Amygdala (tissue), 56 donors: ENCODE measurements around the gene LPIN3.

Experiments
- DNase-seq, 56 donors: peaks; one replicate each; lab custom pipeline; 2025; lab: John Stamatoyannopoulos, UW

Gene LPIN3

DNA sequence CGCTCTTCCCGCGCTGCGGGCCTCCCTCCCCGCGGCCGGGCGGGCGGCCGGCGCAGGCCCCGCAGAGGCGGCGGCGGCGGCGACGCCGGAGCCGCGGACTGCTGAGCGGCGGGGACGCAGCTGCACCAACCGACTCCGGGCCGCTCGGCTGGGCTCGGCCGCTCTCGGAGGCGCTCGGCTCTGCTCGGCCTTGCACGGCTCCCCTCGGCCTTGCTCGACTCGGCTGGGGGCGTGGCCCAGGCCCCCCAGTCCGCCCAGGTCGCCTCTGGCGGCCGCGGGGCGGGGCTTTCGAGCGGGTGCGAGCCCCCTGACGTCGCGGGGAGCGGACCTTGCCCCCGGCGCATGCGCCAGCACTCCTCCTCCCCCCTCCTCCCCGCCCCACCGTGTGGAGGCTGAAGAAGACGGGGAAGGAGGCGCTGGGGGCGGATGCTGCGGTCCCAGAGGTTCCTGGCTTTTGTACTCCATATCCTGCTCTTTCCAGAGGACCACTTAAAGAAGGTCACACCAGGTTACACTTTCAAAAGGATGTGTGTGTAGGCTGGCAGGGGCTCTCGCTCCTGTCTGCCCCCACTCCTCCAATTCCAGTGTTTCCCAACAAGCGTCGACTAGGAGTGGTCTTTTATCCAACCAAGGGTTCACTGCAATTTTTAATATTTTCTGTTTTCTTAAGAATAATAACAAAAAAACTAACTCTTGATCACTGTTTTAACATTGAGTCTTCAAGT is 22.9 kb upstream of the LPIN3 start, which contains the start of gene ZHX3:
TSS of gene ZHX3 (minus strand) at position 186 of the 725 bp plus-strand sequence. CDS start 112,815 bp downstream, outside the sequence.
- peak; percentile 33 to 97 (median 90) for DNase-seq

DNA sequence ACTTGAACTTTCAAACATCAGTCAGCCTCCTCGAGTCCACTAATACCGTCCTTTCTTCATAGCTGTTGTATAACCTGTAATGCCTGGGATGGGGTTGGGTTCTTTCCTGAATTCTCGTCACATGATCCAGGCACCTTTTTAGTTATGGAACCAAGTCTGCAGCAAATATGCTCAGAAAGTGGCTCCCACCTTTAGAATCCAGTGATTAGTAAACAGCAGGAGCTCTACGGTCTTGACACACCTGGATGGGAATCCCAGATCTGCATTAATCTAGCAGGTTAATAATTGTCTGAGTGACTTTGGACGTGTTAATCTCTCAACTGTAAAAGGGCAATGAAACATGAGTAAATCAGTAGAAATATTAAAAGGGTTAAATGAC is 22.4 kb upstream of the LPIN3 start:
- DNase-seq: no peak

DNA sequence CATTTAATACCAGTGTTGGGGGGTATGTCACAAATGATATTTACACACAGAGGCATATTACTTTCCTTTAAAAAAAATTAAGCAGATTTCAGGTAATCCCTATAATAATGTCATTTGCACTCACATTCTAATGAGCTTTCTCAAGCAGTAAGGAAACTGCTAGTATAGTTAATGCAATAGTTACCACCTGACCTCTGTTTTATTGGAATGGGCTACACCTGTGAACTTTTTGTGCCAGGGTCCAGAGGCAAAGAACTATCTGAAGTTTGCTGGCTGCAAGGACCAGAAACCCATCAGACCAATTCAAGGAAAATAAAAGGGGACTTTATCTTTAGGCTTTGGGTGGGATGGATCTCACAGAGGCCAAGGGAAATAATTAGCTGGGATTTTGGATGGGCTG is 20.2 kb upstream of the LPIN3 start:
- no peak for DNase-seq

GRCh38 chr20:41320976-41321375 is 19.6 kb upstream of the LPIN3 start:
- DNase-seq: no peak

- no peak for DNase-seq
Observed at GRCh38 chr20:41327178-41327577, 13.4 kb upstream of the LPIN3 start.

- peak in 8 of 56 donors; percentile 4 to 29 (median 10) for DNase-seq
Observed at GRCh38 chr20:41329435-41330342, 10.9 kb upstream of the LPIN3 start.

- DNase-seq: no peak
Observed at GRCh38 chr20:41330343-41330720, 10.3 kb upstream of the LPIN3 start.

GRCh38 chr20:41330941-41331340 is 9.7 kb upstream of the LPIN3 start:
- no peak for DNase-seq

DNA sequence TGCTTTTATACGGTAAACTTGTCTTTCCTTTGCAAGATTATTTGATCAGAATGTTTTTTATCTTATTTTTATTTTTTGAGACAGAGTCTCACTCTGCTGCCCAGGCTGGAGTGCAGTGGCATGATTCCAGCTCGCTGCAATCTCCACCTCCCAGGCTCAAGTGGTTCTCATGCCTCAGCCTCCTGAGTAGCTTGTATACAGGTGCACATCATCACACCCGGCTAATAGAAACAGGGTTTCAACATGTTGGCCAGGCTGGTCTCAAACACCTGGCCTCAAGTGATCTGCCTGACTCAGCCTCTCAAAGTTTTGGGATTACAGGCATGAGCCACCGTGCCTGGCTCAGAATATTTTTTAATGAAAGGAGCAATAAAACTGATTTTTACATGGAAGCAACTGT is 8.9 kb upstream of the LPIN3 start:
- no peak for DNase-seq

- no peak for DNase-seq
Observed at GRCh38 chr20:41334036-41334435, 6.6 kb upstream of the LPIN3 start.

GRCh38 chr20:41334443-41335421 is 5.9 kb upstream of the LPIN3 start:
- no peak for DNase-seq

DNA sequence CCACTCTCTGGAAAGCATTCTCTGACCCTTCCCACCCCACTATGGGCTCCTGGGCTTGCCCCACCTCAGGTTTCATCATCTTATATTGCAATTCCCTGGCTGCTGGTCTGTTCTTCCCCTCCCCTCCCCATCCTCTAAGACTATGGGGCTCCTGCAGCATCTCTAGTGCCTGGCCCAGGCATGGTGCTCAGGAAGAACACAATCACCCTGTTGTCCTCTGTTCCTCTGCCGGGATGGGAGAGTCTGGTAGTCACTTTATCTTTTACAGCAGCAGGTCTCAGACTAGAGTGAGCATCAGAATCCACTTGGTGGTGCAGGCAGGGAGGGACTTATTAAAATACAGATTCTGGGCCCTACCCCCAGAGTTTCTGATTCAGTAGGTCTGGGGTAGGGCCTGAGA is 5.0 kb upstream of the LPIN3 start:
- no peak for DNase-seq

DNA sequence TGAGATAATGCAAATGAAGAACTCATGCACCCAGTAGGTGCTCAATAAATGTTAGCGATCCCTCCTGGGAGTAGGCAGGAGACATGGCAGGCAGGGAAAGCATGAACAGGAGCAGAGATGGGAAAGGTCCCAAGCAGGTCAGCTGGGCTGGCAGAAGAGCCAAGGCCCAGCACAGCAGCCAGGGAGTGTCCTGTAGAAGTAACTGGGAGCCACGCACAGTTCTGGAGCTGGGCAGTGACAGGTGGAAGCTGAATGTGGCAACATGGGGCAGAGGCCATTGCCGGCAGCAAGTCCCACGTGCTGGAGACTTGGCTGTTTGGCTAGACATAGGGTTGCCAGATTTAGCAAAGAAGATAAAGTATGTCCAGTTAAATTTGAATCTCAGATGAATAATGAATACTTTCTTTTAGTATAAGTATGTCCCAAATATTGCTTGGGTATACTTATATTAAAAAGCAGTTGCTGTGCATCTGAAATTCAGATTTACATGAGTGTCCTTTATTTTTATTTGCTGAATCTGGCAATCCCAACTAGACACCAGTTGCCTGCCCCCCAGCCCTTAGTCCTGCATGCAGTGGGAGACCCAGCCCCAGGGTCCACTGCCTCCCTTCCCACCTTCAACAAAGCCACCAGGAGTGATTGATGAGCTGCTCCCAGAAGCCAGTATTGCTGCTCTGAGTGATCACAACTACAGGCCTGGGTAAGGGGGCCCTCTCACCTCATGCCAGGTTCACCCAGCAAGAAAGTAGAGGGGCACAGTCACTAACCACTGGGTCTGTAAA is 3.7 kb upstream of the LPIN3 start:
- DNase-seq: no peak

DNA sequence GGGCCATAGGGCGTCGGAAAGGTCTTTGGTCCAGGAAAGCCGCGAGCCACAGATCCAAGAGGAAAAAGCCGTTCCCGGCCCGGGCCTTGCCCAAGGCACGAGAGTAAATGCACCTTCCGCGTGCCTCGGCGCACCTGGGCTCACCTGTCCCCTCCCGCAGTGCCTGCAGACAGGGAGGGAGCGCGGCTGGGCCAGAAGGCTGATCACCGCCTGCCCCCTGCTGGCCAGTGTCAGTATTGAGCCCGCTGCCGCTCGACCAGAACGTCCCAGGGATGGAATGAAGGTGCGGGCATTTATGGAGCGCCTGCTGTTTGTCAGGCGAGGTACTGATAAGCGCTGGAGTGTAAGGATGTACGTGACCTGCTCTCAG is 679 bp upstream of the LPIN3 start:
- peak in 49 of 56 donors; percentile 15 to 80 (median 50) for DNase-seq

DNA sequence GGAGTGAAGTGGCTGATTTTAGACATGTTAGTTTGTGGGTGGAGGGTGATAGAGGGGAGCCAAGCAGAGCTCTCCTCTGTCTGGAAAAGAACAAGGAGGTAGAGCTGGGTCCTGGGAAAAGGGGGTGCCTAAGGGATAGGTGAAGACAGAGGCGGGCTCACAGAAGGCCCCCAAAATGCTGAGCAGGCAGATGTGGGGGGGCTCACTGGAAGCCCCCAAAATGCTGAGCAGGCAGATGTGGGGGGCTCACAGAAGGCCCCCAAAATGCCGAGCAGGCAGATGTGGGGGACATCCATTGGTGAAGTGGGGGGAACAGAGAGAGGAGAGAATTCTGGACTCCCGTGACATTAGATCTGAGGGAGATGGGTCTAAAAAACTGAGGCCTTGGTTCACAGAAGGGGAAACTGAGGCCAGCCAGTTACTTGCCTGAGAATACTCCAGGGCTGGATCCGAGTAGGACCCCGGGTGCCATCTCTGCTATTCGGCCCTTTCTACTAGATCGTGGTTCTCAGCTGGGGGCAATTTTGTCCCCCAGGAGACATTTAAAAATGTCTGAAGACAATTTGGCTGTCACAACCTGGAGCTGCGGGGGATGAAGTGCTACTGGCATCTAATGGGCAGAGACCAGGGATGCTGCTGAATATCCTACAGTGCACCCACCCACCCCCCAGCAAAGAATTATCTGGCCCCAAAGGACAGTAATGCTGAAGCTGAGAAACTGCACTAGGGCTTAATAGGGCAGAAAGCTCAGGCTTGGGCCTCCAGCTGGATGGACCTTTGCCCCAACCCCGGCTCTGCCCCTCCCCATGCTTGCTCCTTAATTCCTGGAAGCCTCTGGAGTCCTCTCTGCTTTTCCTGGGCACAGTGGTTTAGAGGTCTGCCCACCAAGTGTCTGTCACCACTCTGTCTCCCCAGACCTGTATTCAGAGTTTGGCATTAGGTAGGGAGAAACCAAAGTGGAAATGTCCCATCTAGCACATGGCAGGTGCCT is 2.1 kb downstream of the LPIN3 start:
- no peak for DNase-seq

GRCh38 chr20:41344477-41344876 is 3.9 kb downstream of the LPIN3 start:
- no peak for DNase-seq

GRCh38 chr20:41344938-41345728 is 4.5 kb downstream of the LPIN3 start:
- no peak for DNase-seq

DNA sequence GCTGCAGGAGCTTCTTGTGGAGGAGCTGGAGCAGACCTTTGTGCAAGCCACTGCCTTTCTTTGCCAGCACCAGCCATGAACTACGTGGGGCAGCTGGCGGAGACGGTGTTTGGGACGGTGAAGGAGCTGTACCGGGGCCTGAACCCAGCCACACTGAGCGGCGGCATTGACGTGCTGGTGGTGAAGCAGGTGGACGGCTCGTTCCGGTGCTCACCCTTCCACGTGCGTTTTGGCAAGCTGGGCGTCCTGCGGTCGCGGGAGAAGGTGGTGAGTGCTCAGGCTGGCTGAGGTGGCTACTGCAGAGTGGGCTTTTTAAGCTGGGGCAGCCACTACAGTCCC is 5.1 kb downstream of the LPIN3 start:
- no peak for DNase-seq
